ENCODE data around the gene E2F7. TPM values are rescaled to one million over a fixed set of nuclear protein-coding genes. Genes with fewer than 3 reads are reported as not detected.

E2F7 gene
- total and polyA plus RNA-seq, 2 of the 8 experiments (the other 6 are each of a cell fraction or from before 2014, with no cell fraction given): 8.8 to 18.5 TPM

GRCh38 chr12:77058740-77059139 lies 6.6 kb downstream of the E2F7 start:
- ChIA-PET CTCF (ENCODE audit: partially characterized antibody) (interaction anchor here (0.6 to 5.6 kb wide), 2 partner anchors 10 to 1966 kb away, joined by 3 to 34 read pairs; no protein-coding TSS in a partner anchor), POLR2A (ENCODE audit: partially characterized antibody) (interaction anchor here (4.0 kb wide), 1 partner anchor 10 kb away, joined by 20 read pairs; no protein-coding TSS in a partner anchor)
- DNase-seq (ENCODE audit: low read depth in 1 of 2, low spot score in 2 of 2) (no peak), FAIRE-seq (no peak)
- Histone ChIP-seq H2AFZ (ENCODE audit: low read length) (no peak overlapping the region), H2AK5ac (ENCODE audit: low read depth, low read length) (no peak overlapping the region), H3K36me3 (ENCODE audit: control insufficient read depth in 2 of 4, insufficient read depth in 4 of 4, low read length in 3 of 4) (peaks cover 17 to 70% (median 39%) of the 10 kb centered on the region in 4 experiments), H3K9me3 (ENCODE audit: insufficient read depth in 2 of 2, low read depth in 1 of 2, low read length in 1 of 2) (no peaks in the 10 kb centered on the region), H4K91ac (replicated peaks; ENCODE audit: insufficient read length, low read length) (no peak overlapping the region), H2BK12ac (ENCODE audit: low read depth, low read length) (no peak overlapping the region), H3K23me2 (ENCODE audit: low read depth, low read length) (no peaks in the 10 kb centered on the region), H3K23ac (ENCODE audit: insufficient read length) (no peak overlapping the region), H2BK5ac (ENCODE audit: low read depth, low read length) (no peak overlapping the region), H3K4me2 (ENCODE audit: insufficient read depth in 1 of 2, low read depth in 2 of 2, low read length in 2 of 2) (no peak overlapping the region), H3K4ac (replicated peaks; ENCODE audit: insufficient read length, low read depth, low read length) (no peak overlapping the region), H3K9ac (replicated peaks in 1 of 4; ENCODE audit: extremely low read depth in 1 of 4, low read depth in 3 of 4, low read length in 3 of 4) (no peak overlapping the region), H3K27ac (ENCODE audit: low read depth, low read length) (no peak overlapping the region), H2BK20ac (ENCODE audit: low read length) (no peak overlapping the region), H2BK15ac (ENCODE audit: low read length) (no peak overlapping the region), H3K79me1 (ENCODE audit: low read depth, low read length) (peaks cover 2% of the 10 kb centered on the region; the same call in 1 of the 2 replicates), H3K27me3 (replicated peaks in 1 of 4; ENCODE audit: control insufficient read depth in 3 of 4, extremely low read depth in 1 of 4, insufficient read depth in 3 of 4, low read length in 3 of 4) (peaks cover 0 to 1% (median 0%) of the 10 kb centered on the region in 4 experiments; a peak in 1 of 7 replicates), H3K79me2 (ENCODE audit: control insufficient read depth in 1 of 2, insufficient read depth in 2 of 2, low read length in 2 of 2) (peaks cover 0 to 28% of the 10 kb centered on the region in 2 experiments; a peak in 2 of 4 replicates), H3K56ac (replicated peaks; ENCODE audit: insufficient read length, low read depth, low read length) (no peak overlapping the region), H3K14ac (ENCODE audit: insufficient read length) (no peak overlapping the region), H3K18ac (ENCODE audit: extremely low read depth, low read length) (no peak overlapping the region), H4K8ac (ENCODE audit: extremely low read depth, insufficient read depth, low read length) (no peak overlapping the region), H2BK120ac (replicated peaks; ENCODE audit: low read depth, low read length) (no peak overlapping the region), H4K20me1 (replicated peaks in 1 of 2; ENCODE audit: control insufficient read depth in 1 of 2, insufficient read depth in 2 of 2, low read length in 2 of 2) (peaks cover 3 to 8% of the 10 kb centered on the region in 2 experiments), H3K4me3 (ENCODE audit: extremely low read depth in 1 of 4, insufficient read depth in 2 of 4, low read depth in 3 of 4, low read length in 4 of 4) (no peak overlapping the region), H3K4me1 (replicated peaks in 1 of 4; ENCODE audit: control insufficient read depth in 3 of 4, insufficient read depth in 4 of 4, low read length in 3 of 4) (peaks cover 0 to 4% (median 0%) of the 10 kb centered on the region in 4 experiments; a peak in 1 of 7 replicates), H4K5ac (ENCODE audit: insufficient read length, low read depth, low read length) (no peak overlapping the region)
- 89% methylated on average over 5 of the region's 5 CpGs; no CpG with 5 or more reads in 1 of the 2 experiments for WGBS, 2 experiments (ENCODE audit: extremely low coverage in 1 of 2, insufficient coverage in 1 of 2, insufficient read length in 1 of 2, insufficient replicate concordance in 2 of 2, low coverage in 1 of 2, low lambda C conversion rate in 2 of 2, missing lambda C conversion rate in 1 of 2)
- no peak for TF ChIP-seq JUND (IDR thresholded peaks at IDR 0.05; ENCODE audit: low read length)
- TF ChIP-seq CEBPB (IDR thresholded peaks at IDR 0.05; ENCODE audit: low read depth, low read length): no peak
- TF ChIP-seq CHD1 (IDR thresholded peaks at IDR 0.05; ENCODE audit: low read depth, low read length): no peak
- no peak for TF ChIP-seq PHF8 (conservative IDR thresholded peaks at IDR 0.05; ENCODE audit: low read depth, low read length)
- no peak for TF ChIP-seq SP1 (IDR thresholded peaks at IDR 0.05; ENCODE audit: low read depth, low read length)
- no peak for TF ChIP-seq JUN (IDR thresholded peaks at IDR 0.05; ENCODE audit: low read depth, low read length)
- TF ChIP-seq TAF7 (optimal IDR thresholded peaks at IDR 0.05; ENCODE audit: borderline replicate concordance, low read depth, low read length): no peak
- no peak for TF ChIP-seq MAX (IDR thresholded peaks at IDR 0.05)
- TF ChIP-seq CTCF (IDR thresholded peaks at IDR 0.05; ENCODE audit: control extremely low read depth in 1 of 3, insufficient read depth in 1 of 3, low read depth in 1 of 3, low read length in 3 of 3): no peak
- no peak for TF ChIP-seq TBP (IDR thresholded peaks at IDR 0.05; ENCODE audit: low read depth, low read length)
- no peak for TF ChIP-seq BACH1 (IDR thresholded peaks at IDR 0.05; ENCODE audit: low read length)

Measured in H1 (cell line).